GM18508 (cell line): ENCODE measurements around the gene EML3.
"Not testable (repeated sequence)": the region's sequence is repeated elsewhere in the genome, so short reads cannot be mapped to it uniquely, and the experiment has no call there.

ENCODE experiments used
- ATAC-seq: cut with Tn5 transposase; IDR thresholded peaks from one replicate; pipeline ENCODE4 v1.9.1; 2021; ENCODE audit warnings: moderate number of reproducible peaks; ENCODE audit not compliant: insufficient read depth, unreplicated experiment

Gene EML3

DNA sequence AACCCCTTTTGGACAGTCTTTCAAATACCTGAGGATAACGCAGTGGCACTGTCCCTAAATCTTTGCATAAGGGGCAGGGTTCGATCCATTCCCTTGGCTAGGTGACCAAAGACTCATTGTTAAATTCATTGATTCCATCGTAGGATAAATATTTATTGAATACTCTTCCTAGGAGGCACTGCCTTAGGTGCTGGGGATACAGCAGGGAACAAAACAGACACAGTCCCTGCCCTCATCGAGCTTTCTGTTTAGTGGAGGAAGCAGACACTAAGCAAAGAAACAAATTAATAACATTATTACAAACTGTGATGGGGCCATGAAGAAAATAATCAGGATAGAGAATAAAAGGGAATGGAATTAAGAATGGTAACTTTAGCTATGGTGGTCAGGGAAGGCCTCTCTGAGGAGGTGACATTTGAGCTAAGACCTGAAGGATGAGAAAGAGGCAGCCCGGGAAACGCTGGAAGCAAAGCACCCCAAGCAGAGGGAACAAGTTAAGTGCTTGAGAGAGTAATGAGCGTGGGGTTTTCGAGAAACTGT, 8.5 kb upstream of the EML3 start:
- ATAC-seq = no peak

DNA sequence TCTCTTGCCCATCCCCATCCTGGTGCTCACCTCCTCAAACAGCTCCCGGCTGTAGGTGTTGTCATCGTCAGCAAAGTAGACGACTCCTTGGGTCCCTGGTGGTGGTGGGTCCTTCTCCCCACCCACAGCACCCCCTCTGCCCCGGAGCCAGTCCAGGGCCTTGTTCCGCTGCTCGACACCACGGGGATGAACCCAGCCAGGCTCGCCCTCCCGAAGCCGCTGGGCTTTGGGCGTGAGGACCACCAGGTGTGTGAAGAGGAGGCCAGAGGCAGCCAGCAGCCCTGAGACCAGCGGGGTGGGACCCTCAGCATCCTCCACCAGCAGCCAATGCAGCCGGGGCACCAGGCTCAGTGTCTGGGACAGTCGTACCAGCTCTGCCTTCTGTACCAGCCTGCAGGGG, 4.4 kb upstream of the EML3 start:
- ATAC-seq = not testable (repeated sequence)

DNA sequence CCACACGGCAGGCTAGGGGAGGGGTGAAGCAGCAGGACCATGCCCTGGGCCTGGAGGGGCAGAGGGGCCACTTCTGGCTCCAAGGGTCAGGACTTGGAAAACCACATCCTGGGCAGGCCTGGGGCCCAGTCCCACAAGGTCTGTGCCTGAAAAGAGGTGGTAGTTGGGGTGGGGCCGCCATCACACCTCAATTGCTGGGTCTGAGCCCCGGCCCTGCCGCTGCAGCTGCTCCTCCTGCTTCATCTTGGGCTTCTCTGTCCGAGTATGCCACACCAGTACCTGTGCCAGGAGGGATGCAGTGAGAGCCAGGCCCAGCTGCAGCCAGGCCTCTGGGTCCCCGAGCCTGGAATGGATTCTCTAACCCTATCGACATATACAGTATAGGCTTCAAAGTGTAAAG, 2.9 kb upstream of the EML3 start:
- no peak for ATAC-seq

DNA sequence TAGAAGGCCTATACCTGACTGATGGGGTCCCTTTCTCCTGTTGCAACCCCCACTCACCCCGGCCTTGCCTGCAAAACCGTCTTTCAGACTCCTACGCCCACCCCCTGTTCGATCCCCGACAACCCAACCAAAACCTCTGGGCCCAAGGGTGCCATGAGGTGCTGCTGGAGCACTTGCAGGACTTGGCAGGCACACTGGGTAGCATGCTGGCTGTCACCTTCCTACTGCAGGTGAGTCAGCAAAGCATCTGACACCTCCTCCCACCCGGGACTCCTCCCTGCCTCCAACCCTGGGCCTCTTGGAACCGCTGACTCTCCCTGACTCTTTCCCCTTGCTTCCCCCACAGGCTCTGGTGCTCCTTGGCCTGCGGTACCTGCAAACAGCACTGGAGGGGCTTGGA, 1.7 kb upstream of the EML3 start:
- no peak for ATAC-seq

DNA sequence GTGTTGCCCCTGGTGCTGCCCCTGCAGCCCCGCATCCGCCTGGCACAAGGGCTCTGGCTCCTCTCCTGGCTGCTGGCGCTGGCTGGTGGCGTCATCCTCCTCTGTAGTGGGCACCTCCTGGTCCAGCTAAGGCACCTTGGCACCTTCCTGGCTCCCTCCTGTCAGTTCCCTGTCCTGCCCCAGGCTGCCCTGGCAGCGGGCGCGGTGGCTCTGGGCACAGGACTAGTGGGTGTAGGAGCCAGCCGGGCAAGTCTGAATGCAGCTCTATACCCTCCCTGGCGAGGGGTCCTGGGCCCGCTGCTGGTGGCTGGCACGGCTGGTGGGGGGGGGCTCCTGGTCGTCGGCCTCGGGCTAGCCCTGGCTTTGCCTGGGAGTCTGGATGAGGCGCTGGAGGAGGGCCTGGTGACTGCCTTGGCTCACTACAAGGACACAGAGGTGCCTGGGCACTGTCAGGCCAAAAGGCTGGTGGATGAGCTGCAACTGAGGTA, 760 bp upstream of the EML3 start:
- ATAC-seq = no peak

DNA sequence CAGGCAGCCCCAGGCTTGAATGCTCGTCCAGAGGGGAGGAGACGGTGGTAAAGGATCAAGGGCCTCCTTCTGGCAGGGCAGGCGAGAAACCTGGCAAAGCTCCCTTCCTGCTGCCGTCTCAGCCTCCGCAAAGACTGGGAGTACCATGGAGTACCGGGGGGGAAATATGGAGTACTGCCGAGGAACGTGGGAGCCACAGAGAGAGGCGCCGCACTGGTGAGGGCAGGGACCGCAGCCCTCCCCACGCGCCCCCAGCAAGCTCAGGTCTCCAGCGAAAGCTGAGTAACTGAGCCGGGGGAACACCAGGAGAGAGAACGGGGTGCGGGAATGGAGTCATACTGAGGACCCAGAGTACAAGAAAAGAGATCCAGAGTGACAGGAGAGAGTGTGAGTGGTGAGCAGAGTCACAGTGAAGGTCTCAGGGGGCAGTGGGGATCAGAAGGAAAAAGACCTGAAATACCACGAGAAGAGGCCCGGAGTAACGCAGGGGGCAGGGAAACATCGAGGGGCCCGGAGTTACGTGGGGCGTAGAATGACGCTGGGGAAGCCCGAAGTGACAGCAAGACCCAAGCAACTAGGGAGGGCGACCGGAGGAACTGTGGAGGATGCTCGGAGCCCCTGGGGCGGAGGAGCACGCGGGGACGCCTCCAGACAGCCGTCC, 740 bp downstream of the EML3 start:
- no peak for ATAC-seq

DNA sequence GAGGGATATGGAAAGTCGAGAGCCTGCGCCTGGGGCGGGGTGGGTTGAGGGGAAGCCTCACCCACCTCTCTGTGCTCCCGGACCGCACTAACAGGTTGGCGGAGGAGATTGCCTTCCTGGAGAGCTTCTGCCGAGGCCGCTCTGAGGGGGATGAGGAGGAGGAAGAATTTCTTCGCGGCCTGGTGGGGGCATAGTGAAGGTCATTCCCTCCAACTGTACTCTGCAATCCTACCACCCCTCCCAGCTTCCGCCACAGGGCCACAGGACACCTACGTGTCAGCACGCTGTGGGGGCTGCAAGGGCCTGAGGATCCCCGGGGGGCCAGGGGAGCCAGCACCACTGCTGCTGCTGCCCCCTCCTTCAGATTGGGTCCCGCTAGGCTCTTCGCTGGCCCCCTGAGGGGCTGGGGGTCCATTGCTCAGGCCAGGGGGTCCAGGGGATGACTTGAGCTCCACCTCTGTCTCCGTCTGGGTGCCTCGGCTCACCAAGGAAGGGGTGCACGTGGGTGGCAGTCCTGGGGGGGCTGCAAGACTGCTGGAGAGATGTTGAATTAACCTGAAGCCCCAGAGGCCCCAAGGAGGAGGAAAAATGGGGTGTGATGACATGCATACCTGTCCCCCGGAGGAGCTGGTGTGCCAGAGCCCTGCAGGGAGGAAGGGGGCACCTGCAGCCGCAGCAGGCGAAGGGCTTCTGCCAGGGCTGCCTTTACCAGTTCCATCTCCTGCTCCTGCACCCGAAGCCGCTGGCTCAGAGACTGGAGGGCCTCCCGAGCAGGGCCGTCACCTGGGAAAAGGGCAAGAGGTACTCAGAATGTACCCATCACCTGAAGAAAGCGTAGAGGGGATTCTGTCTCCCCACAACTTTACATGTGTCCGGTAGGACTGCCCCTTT, 1.5 kb downstream of the EML3 start:
- no peak for ATAC-seq

DNA sequence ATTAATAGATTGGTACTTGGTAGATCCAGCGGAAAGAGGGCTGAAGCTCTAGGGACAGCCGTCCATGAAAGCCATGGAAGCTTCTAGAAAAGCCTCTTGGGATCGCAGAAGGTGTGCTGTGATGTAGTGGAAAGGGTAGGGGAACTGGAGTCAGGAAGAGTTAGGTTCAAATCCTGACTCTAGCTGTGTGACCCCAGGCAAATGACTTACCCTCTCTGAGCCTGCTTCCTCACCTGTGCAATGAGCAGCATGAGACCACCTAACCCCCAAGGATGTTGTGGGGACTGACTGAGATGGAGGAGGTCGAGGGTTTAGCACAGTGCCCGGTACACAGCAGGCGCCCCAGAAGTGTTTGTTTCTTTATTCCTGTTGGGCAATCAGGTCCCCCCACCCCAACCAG, 2.2 kb downstream of the EML3 start:
- no peak for ATAC-seq

DNA sequence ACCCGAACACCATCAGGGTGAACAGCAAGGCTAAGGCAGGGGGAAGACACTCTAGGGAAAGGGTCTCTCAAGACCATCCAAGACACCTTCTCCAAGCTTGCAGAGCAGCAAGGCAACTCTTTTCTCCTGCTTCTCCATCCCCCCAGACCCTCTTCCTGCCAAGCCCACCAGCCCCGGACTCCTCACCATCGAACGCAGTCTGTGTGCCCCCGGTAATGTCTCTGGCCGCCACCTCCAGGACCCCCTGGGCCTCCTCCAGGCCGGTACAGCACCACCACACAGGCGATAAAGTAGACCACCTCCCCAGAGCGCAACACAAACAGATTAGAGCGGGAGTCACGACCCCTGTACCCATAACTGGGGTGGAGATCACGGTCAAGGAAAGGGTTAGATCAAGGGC, 3.8 kb downstream of the EML3 start:
- ATAC-seq = no peak

DNA sequence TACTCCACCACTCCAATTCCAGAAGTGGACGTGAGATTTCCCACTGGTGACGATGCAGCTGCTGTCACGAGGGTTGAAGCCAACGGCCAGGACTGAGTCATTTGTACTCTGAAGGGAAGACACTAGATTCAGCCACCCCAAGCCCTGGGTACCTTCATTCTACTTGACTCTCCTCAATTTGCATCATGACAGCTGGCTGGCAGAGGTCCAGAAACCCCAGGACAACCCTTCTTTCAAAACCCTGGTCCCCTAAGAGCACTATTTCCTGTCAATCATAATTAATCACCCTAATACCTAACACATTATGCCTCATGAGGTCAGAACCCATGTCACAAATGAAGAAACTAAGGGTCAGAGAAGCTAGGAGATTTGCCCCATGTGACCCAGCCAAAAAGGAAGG, 4.9 kb downstream of the EML3 start:
- no peak for ATAC-seq

DNA sequence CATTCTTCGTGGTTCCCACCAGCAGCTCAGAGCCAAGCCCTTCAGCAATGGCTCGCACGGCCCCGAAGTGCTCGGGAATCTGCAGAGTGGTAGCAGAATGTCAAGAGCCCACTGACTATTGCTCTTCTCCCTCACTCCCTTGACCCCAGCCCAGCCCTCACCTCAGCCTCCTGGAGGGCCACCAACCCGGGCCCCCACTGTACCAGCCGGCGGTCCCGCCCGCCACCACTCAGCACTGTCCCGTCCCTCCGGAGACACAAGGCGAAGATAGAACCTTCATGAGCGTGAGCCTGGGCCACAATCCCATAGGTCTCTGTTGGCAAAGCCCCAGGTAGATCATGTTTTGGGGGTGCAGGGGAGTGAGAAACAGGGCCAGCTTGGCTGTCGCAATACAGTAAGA, 6.7 kb downstream of the EML3 start:
- ATAC-seq = no peak

DNA sequence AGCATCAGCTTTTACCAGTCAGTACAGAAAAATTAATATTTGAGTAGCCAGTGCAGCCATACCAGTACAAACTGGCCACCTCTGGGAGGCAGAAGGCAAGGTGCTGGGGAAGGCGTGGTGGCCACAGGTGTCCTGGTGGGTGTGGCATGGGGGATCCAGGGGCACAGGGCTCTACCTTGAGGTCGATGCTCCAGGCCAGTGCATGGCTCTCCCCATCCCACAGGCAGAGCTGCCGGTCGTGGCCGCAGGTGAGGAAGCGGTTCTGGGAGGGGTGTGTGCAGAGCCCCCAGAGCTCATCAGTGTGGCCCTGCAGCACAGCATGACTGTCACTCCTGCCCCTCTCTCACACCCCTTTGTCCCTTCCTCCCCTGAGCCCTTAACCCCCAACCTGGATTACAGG, 7.1 kb downstream of the EML3 start:
- no peak for ATAC-seq

DNA sequence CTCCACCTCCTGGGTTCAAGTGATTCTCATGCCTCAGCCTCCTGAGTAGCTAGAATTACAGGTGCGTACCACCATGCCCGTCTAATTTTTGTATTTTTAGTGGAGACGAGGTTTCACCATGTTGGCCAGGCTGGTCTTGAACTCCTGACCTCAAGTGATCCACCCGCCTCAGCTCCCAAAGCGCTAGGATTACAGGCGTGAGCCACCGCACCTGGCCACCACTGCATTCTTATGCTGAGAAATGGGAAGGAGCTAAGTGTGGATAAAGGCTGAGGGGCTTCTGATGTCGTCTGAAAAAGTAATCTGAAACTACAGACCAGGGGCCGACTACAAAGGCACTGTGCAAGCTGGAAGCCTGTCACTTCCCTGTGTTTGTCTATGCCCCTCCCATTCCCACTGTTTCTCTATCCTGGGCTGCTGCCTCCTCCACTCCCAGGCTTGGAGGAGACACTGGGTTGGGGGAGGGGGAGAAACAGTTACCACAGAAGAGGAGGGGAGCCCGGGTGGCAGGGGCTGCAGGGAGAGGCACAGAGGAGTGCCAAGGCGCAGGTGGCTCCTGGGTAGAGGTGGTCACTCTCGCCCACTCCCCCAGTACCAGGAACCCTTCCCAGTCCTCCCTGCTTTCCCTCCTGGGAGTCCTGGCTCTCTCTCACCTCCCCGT, 8.0 kb downstream of the EML3 start:
- ATAC-seq = no peak

DNA sequence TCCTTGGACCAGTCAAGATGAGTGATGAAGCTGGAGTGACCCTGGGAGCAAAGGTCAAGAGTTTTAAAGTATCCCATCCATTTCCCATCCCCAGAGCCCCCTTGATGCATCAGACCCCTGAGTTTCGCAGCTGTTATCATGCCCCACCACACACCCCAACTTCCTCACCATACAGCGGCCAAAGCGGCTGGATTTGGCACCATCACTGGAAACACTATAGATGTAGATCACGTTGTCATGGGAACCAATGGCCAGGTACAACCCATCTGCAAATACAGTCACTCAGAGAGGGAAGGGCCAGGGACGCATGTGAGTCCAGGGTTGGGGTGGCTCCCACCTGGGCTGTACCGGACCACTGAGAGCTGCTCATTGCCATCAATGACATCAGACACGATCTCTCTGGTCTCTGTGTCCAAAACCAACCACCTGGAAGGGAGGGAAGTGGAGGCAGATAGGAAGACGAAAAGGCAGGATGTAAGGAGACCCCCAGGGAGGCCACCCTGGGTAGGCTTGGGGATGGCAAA, 8.7 kb downstream of the EML3 start:
- no peak for ATAC-seq

DNA sequence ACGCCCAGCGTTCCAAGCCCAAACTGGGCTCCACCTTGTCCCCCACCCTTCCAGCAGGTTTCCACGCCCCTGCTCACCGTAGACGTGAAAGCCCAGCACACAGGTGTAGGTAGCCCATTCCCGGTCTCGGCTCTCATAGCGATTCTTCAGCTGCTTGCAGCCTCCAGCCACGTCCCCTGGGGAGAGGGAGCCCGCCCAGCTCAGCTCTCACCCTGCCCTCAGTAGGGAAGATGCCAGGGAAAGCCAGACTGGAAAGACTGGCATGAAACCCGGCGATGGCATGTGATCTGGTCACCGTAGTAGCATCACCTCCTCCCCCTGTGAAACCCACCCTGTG, 9.5 kb downstream of the EML3 start:
- no peak for ATAC-seq

DNA sequence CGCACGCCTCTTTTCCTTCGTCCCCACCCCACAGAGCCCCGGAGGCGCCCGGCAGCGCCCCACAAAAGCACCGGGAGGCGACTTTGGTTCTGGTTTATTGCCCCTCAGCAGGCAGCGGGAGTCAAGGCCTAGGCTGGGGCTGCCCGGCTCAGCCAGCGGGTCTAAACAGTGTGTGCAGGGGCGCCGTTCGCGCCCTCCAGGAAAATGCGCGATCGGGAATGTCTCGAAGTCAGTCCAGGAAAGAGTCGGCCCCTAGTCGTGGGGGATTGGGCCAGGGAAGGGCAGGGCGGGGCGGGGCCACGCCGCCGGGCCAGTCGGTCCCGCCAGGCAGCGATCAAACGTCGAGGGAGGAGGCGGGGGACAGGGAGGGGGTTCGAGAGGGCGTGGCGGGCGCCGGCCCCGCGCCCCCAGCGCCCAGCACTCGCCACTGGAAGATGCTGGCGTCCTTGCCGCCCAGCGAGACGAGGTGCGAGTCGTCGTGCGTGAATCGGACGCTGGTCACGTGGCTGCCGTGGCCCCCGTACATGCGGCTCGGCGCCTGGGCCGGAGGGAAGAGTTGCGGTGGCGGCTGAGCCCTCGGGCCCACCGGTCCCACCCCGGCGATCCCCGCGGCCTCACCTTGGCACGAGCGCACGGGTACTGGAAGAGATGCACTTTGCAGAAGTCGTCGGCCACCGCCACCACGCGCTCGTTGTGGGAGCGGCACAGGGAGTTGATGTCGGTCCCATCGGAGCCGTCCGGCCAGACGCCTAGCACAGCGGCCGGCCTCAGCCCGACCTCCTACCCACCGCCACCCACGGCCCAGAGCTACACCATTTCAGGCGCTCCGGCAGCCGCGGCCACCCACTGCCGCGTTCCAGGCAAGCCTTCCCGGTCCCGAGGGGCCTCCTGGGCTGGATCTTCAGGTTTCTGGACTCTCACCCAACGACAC, 10.2 kb downstream of the EML3 start:
- ATAC-seq = no peak

DNA sequence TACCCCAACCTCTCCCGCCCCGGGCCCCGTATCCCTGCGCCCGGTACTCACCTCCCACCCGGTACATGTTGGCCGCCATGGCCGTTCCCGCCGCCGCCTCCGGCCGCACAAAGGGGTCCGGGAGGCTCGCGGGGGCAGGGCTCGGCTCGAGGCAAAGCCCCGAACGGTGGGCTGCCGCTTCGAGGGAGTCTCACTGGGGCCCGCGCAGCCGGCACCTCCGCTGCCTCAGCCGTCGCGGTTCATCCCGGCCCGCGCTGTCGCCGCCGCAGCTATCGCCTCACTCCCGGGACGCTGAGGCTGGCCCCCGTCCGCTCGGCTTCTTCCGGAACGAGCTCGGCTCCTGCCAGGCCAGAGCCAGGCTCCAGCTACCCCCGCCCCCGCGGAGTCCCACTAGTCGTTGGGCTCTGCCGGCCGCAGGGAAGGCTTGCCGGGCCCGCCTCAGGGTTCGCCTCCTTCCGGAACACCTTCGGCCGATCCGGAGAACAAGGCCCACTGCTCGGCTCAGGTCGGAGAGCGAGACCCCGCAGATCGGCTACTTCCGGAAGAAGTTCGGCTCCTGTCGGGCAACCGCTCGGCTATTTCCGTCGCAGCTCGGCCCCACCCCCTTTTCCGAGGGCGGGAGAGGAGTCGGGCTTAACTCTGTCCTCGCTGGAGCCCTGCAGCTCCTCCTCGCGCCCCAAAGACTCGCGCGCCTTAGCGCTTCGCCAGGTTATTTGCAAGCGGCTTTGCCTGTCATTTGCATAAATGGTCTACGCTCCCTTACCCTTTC, 11.0 kb downstream of the EML3 start, which contains the start of gene MTA2:
MTA2 (minus strand) TSS at position 494 of the 769 bp plus-strand sequence; CDS start at position 79, 415 bp downstream.
- ATAC-seq = peak; percentile 48

DNA sequence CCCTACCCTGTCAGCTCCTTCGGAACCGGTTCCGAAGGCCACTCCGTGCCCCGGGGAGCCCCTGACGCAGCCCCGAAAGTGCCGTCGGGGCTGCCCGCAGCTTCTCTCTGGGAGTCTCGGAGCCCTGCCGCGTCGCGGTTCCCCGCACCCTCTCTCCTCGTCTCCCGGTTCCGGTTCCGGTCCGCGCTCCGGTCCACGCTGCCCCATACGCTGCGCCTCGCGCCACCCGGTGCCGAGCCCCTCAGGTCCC, 11.5 kb downstream of the EML3 start:
- no peak for ATAC-seq
